CD14-positive monocyte (primary cell): Measurements from ENCODE around the gene DYRK1A. TPM values are rescaled to one million over a fixed set of nuclear protein-coding genes. Genes with fewer than 3 reads are reported as not detected.

Source experiments
- DNase-seq, 3 donors: peaks; one replicate each; pipeline ENCODE4 v3.0.0-alpha.2; 2011 to 2022
- H2AFZ ChIP-seq: 2 replicates; pipeline ENCODE4 v1.6.0; 2012; ENCODE audit warnings: mild to moderate bottlenecking, low read depth, low read length, inconsistent platforms; ENCODE audit not compliant: insufficient read depth, poor library complexity, severe bottlenecking
- H3K27ac ChIP-seq, 2 donors: 1 replicate in 1 of 2; 2 replicates in 1 of 2; pipeline ENCODE4 v1.5.1; 2012 to 2013; ENCODE audit warnings: low read length in 2 of 2, control low read depth in 1 of 2, inconsistent platforms in 1 of 2, low read depth in 1 of 2, mild to moderate bottlenecking in 1 of 2
- H3K27me3 ChIP-seq, 2 donors: one replicate each; pipeline versions ENCODE4 v1.6.0 to v1.6.1; 2011 to 2013; ENCODE audit warnings: low read length in 2 of 2; ENCODE audit not compliant: control insufficient read depth in 2 of 2, insufficient read depth in 2 of 2
- H3K36me3 ChIP-seq, 2 donors: replicated peaks in 1 of 2; 1 replicate in 1 of 2; 2 replicates in 1 of 2; pipeline versions ENCODE4 v1.5.1 to v1.6.1; 2012 to 2013; ENCODE audit warnings: low read length in 2 of 2, control low read depth in 1 of 2, inconsistent platforms in 1 of 2, mild to moderate bottlenecking in 1 of 2; ENCODE audit not compliant: insufficient read depth in 2 of 2, control insufficient read depth in 1 of 2
- H3K4me1 ChIP-seq, 2 donors: 1 replicate in 1 of 2; 2 replicates in 1 of 2; pipeline versions ENCODE4 v1.5.1 to v1.6.1; 2012 to 2013; ENCODE audit warnings: low read length in 2 of 2, control low read depth in 1 of 2, inconsistent platforms in 1 of 2, mild to moderate bottlenecking in 1 of 2, moderate library complexity in 1 of 2; ENCODE audit not compliant: insufficient read depth in 2 of 2, control insufficient read depth in 1 of 2
- H3K4me2 ChIP-seq: replicated peaks from 2 replicates; pipeline ENCODE3; 2012; ENCODE audit warnings: low read length, moderate library complexity, mild to moderate bottlenecking; ENCODE audit not compliant: poor library complexity, severe bottlenecking; ENCODE audit errors: extremely low read depth
- H3K4me3 ChIP-seq, 3 experiments: fragments of 200-600 bp in 1 of 3; sonication (generic) in 1 of 3; replicated peaks in 1 of 3; 1 replicate in 2 of 3; 2 replicates in 1 of 3; pipeline ENCODE4 v1.5.1; 2011 to 2013; ENCODE audit warnings: low read length in 3 of 3, mild to moderate bottlenecking in 3 of 3, control low read depth in 2 of 3, low read depth in 2 of 3, inconsistent platforms in 1 of 3, moderate library complexity in 1 of 3
- H3K79me2 ChIP-seq: 2 replicates; pipeline ENCODE4 v1.6.0; 2012; ENCODE audit warnings: mild to moderate bottlenecking, control low read depth, inconsistent platforms, low read length, moderate library complexity; ENCODE audit not compliant: insufficient read depth
- H3K9ac ChIP-seq: 2 replicates; pipeline ENCODE4 v1.6.0; 2017; ENCODE audit warnings: low read length, mild to moderate bottlenecking; ENCODE audit not compliant: insufficient read depth, poor library complexity, severe bottlenecking
- H3K9me3 ChIP-seq, 2 donors: replicated peaks in 1 of 2; 1 replicate in 1 of 2; 2 replicates in 1 of 2; pipeline versions ENCODE4 v1.5.1 to v1.6.1; 2012 to 2013; ENCODE audit warnings: low read length in 2 of 2, control low read depth in 1 of 2; ENCODE audit not compliant: control insufficient read depth in 1 of 2, insufficient read depth in 1 of 2
- H4K20me1 ChIP-seq: 2 replicates; pipeline ENCODE4 v1.6.0; 2012; ENCODE audit warnings: mild to moderate bottlenecking, low read length, control low read depth, moderate library complexity; ENCODE audit not compliant: insufficient read depth
- H3K27ac Mint-ChIP-seq, 7 donors: one replicate each; pipeline ENCODE4 v1.8.0; 2020; ENCODE audit warnings: mild to moderate bottlenecking in 7 of 7, mixed read lengths in 7 of 7, moderate library complexity in 6 of 7, inconsistent platforms in 2 of 7
- H3K27me3 Mint-ChIP-seq, 3 donors: one replicate each; pipeline ENCODE4 v1.8.0; 2021 to 2022; ENCODE audit warnings: low read depth in 3 of 3, mild to moderate bottlenecking in 3 of 3, mixed read lengths in 3 of 3, moderate library complexity in 3 of 3, inconsistent platforms in 1 of 3
- H3K36me3 Mint-ChIP-seq, 2 donors: one replicate each; pipeline ENCODE4 v1.8.0; 2020; ENCODE audit warnings: mixed read lengths in 2 of 2, inconsistent platforms in 1 of 2, mild to moderate bottlenecking in 1 of 2
- H3K4me1 Mint-ChIP-seq: one replicate; pipeline ENCODE4 v1.8.0; 2020; ENCODE audit warnings: mild to moderate bottlenecking, mixed read lengths
- H3K4me3 Mint-ChIP-seq, 2 donors: one replicate each; pipeline ENCODE4 v1.8.0; 2020; ENCODE audit warnings: mild to moderate bottlenecking in 2 of 2, mixed read lengths in 2 of 2, moderate library complexity in 1 of 2
- H3K9me3 Mint-ChIP-seq, 7 donors: one replicate each; pipeline ENCODE4 v1.8.0; 2020 to 2022; ENCODE audit warnings: mixed read lengths in 7 of 7, mild to moderate bottlenecking in 6 of 7, moderate library complexity in 6 of 7, inconsistent platforms in 2 of 7
- CTCF ChIP-seq: fragments of 200-600 bp; IDR thresholded peaks from one replicate; pipeline ENCODE4 v1.8.0; 2022; ENCODE audit warnings: antibody characterized with exemption, mild to moderate bottlenecking
- WGBS: methylation state at CpG from one replicate; pipeline ENCODE4 v1.1.5; 2013; ENCODE audit warnings: missing lambda C conversion rate; ENCODE audit not compliant: insufficient coverage; 5-methylcytosine and 5-hydroxymethylcytosine counted together
- intact Hi-C, 2 donors: fragments of 100-400 bp; cut with micrococcal nuclease; formaldehyde crosslinking; loops; one replicate each; pipeline versions ENCODE4 v1.15.0 to v1.15.1; 2023
- polyA plus RNA-seq, 3 donors: library from polyadenylated mRNA; depleted of rRNA in 1 of 3; unstranded in 2 of 3; stranded (reverse) in 1 of 3; fragments of 300-500 nt in 2 of 3; fragments of >200 nt in 1 of 3; fragmentation: Illumina TruSeq in 2 of 3; gene quantifications; 1 replicate in 2 of 3; 2 replicates in 1 of 3; pipeline ENCODE4 v1.2.3, GENCODE V29; 2012 to 2021

Gene DYRK1A
- polyA plus RNA-seq, 3 donors = 1.8 to 53.5 (median 2.4) TPM

DNA sequence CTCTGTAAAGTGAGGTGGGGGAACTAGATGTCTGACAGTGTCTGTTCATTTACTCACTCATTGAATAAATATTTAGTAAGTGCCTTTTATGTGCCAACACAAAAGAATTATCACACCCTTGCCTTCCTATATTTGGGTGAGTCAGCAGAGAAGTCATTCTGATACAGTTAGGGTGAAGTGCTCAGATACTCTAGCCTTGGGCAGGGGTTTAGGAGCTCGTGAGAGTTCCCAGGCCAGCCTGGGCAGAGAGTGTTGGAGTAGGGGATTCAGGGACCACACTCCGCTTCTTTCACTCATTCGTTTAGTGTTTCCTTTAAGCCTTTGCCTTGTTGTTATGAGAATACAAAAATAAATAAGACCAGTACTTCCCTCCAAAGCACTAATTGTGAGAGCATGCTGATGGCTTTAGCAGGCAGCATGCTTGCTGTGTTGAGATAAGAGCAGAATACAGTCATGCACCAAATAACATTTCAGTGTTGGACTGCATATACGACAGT, 83.9 kb downstream of the DYRK1A start:
- no peak overlapping the region for H3K9ac ChIP-seq

GRCh38 chr21:37451446-37451845, 84.9 kb downstream of the DYRK1A start:
- Histone ChIP-seq H3K27ac (no peak overlapping the region), H3K36me3 (peaks cover 2 to 11% of the 10 kb centered on the region in 2 donors), H3K9me3 (no peaks in the 10 kb centered on the region), H3K79me2 (peaks cover 100% of the 10 kb centered on the region), H3K4me1 (peaks cover 4 to 9% of the 10 kb centered on the region in 2 donors), H2AFZ (no peak overlapping the region), H3K27me3 (no peaks in the 10 kb centered on the region), H3K4me3 (no peak overlapping the region), H3K9ac (no peak overlapping the region), H4K20me1 (peaks cover 100% of the 10 kb centered on the region), H3K4me2 (no peak overlapping the region)
- Mint-ChIP-seq H3K9me3 (no peaks in the 10 kb centered on the region), H3K27me3 (no peaks in the 10 kb centered on the region), H3K4me1 (peaks cover 42% of the 10 kb centered on the region), H3K27ac (peak overlapping the region in 1 of 7 donors; percentile 35), H3K36me3 (peaks cover 16 to 33% of the 10 kb centered on the region in 2 donors), H3K4me3 (no peak overlapping the region)
- DNase-seq = no peak
- intact Hi-C loops = loop anchor here in 1 of 2 donors (10.0 kb wide), 1 partner anchor 207 kb away; no protein-coding TSS in a partner anchor
- TF ChIP-seq CTCF = no peak
- WGBS = 98% methylated on average over 15 of the region's 16 CpGs

More for the DNA sequence above, 83.9 kb downstream of the DYRK1A start:
- no peaks in the 10 kb centered on the region for H3K27me3 ChIP-seq
- TF ChIP-seq CTCF = no peak
- peaks cover 100% of the 10 kb centered on the region for H4K20me1 ChIP-seq
- H3K27ac ChIP-seq = peak overlapping the region in 1 of 2 donors; percentile 69
- DNase-seq = peak in 1 of 3 donors; percentile 14
- Mint-ChIP-seq H3K27me3 (no peaks in the 10 kb centered on the region), H3K36me3 (peaks cover 16 to 29% of the 10 kb centered on the region in 2 donors), H3K27ac (peak overlapping the region in 5 of 7 donors; percentile 22 to 78 (median 60)), H3K4me1 (peaks cover 37% of the 10 kb centered on the region), H3K4me3 (no peak overlapping the region), H3K9me3 (no peaks in the 10 kb centered on the region)
- no peak overlapping the region for H2AFZ ChIP-seq
- peaks cover 4 to 9% of the 10 kb centered on the region in 2 donors for H3K4me1 ChIP-seq
- H3K4me3 ChIP-seq = no peak overlapping the region
- no peaks in the 10 kb centered on the region for H3K9me3 ChIP-seq
- H3K79me2 ChIP-seq = peaks cover 100% of the 10 kb centered on the region
- intact Hi-C loops = loop anchor here in 1 of 2 donors (10.0 kb wide), 1 partner anchor 206 kb away; no protein-coding TSS in a partner anchor
- WGBS = no CpG with 5 or more reads among the region's 4 CpGs
- peaks cover 2 to 8% of the 10 kb centered on the region in 2 donors for H3K36me3 ChIP-seq
- no peak overlapping the region for H3K4me2 ChIP-seq
